ENCODE data around the gene PDPN.
A peak's percentile ranks its signal among the peaks of the same experiment; 100 is the strongest.

Gene PDPN

DNA sequence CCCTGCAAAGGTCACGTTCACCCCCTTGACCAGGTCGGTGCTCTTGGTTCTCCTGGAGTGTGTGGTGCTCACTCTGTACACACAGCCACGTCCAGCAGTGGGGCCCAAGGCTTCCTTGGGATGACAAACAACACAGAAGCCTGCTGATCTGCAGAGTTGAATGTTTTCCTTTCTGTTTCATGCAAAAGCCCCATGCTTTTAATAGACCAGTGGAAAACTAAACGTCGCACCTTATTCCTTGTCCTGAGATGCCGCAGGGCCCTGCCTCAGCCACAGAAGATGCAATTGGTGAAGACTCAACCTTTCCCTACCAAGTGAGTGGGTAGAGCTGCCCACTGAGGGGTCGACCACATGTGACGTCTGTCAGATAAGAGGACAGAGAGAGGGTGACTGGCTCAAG lies 5.8 kb upstream of the PDPN start:
- no peak for DNase-seq (ENCODE audit: low spot score)

GRCh38 chr1:13581446-13581845 lies 2.2 kb upstream of the PDPN start:
- DNase-seq (ENCODE audit: low spot score), result no peak

DNA sequence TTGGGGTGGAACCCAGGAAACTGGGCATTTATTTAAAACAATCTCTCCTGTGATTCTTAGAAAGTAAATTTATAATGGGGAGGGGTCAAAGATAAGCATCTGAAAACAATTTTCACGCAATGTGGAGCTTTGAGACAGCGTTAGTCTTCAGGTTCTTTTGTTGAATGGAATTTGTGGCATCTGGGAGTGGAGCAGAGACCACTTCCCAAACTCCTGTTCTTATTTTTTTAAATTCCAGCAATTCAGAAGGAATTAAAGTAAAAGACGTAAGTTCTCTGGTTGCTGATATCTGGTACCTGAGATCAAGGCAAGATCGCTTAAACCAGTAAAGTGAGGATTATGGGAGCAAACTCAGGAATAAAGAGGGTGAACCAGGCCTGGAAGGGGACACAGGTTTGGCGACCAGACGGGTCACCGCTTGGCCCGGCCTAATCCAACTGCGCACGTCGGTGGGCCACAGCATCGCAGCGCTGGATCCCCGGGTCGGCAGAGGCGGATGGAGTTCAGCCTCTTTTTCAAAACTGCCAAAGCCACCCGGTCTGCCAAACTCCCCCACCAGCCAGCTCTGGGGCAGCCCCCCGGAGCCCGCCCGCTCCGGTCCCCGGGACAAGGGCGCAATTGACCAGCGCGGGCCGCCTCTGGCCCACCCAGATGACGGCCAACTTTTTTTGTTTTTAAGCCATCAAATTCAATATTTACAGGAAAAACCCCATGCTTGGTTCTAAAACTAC lies 754 bp upstream of the PDPN start:
- no peak for DNase-seq (ENCODE audit: low spot score)

- DNase-seq (ENCODE audit: low spot score), result peak; percentile 80
Observed at GRCh38 chr1:13583966-13584791, 547 bp downstream of the PDPN start.

DNA sequence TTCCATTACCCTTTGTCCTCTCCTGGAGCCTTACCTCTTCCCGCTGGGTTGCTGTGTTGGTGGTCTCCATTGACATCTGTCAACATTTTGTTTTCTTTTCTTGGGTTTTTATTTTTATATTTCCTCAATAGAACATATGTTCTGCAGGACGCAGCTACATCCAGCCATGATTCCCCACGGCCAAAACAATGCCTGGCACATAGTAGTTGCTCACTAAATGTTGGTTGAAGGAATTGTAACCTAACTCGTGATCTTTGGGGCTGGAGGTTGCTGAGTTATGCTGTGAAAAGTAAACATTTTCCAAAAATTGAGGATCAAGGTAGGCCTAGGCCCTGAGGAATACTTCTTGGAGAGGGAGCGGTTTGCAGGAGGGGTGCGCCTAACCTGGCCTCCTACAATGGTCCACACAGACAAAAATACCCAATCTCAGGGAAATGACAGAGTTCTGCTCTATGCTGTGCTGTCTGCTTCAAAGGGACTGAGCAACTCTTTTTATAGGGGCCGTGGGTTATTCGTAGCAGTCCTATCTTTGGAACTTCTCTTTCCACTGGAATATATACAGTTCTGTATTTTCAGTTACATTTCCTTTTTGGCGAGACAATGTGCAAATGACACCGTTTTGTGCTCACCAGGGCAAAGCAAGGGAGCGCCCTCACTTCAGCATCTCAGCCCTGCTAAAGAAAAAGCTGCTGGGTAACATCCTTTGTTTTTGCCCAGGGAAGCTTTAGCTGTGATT lies 1.4 kb downstream of the PDPN start:
- no peak for DNase-seq (ENCODE audit: low spot score)

GRCh38 chr1:13585612-13585991 lies 2.0 kb downstream of the PDPN start:
- no peak for DNase-seq (ENCODE audit: low spot score)

DNA sequence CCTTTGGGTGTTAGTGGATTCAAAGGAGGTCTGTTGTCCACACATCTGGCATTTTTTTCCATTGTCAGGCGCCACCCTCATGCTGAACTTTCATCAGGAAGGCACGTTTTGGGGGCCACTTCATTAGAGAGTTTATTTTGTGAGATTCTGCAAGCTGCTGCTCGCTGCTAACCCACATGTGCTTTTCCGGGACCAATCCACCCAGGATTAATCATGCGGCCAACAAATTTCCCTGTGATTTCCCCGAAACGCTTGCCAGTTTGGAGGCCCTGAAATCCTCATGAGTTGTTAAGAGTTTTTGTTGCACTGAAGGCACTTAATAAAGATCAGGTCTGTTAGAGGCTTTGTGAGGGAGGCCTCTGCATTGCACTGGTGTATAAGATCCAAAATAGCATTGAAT lies 2.4 kb downstream of the PDPN start:
- DNase-seq (ENCODE audit: low spot score), result no peak

DNA sequence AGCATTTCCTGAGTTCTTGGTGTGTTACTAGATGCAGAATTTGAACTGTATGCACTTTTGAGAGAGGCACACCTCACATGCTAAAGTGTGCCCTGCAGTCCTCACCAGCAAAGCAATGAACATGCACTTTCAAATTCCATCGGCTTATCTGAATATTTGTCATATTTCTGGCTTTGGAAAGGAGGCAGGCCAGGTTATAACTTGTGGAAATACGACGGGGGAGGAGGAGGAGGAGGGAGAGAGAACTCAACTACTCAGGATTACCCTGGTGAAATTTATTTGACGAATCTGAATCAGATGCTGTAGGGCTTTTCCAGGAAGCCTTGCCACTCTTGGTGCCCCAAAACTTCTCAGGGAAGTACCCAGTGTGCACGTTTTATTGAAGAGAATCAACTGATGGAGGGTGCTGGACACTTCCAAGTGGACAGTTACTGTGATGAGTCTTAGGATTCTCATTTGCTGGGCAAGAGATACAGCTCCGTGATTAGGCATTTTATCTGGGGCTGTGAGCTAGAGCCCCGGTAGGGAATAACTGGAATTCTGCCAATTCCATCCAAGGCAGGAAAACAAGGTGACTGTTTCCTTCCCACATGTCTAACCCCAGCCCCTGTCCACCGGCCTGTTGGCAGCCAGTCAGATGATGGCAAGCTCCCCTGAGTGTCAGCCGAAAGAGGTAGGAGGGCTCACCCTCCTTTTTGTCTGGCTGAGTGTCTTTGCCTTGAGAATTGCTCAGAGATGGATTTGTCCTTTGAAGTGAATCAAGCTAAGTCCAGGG lies 3.8 kb downstream of the PDPN start:
- DNase-seq (ENCODE audit: low spot score), result no peak

GRCh38 chr1:13588946-13589796 lies 5.5 kb downstream of the PDPN start:
- no peak for DNase-seq (ENCODE audit: low spot score)

DNA sequence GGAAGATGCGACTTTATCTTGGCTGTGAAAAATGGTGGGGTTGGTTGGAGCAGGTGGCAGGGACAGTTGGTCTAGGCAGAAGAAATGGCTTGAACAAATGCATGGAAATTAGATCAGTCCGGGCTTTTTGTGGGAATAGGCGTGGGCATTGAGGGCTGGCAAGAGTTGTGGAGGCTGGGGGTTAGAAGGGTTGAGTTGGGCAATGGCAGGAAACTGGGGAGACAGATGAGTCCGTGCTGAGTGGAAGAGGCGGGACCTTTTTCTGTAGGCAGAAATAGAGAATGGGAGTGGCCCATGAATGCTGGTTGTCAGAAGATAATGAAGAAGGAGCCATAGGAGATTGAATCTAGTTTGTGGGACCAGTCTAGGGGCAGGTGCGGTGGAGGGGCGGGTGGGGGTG lies 6.9 kb downstream of the PDPN start:
- no peak for DNase-seq (ENCODE audit: low spot score)

- peak; percentile 73 for DNase-seq (ENCODE audit: low spot score)
Observed at GRCh38 chr1:13593511-13594131, 10.0 kb downstream of the PDPN start.

- no peak for DNase-seq (ENCODE audit: low spot score)
Observed at GRCh38 chr1:13595411-13595810, 11.8 kb downstream of the PDPN start.

GRCh38 chr1:13597166-13597565 lies 13.5 kb downstream of the PDPN start:
- DNase-seq (ENCODE audit: low spot score), result no peak

GRCh38 chr1:13600762-13601453 lies 17.3 kb downstream of the PDPN start:
- no peak for DNase-seq (ENCODE audit: low spot score)

DNA sequence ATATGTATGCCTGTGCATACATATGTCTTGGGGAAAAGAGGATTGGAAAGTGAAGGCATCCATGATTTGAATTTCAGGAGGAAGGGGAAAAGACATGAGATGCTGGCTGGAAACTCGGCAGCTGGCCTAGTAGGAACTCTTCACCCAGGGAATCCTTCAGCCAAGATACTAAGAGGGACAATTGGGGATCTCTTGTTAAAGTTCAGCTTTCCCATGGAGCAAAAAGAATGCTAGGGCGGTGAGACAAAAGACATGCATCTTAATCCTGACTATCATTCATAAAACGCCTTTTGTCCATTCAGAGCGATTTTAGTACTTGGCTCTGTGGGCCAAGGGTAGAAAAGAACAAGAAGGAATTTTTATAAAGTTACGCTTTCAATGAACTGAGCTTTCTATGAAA lies 20.5 kb downstream of the PDPN start:
- no peak for DNase-seq (ENCODE audit: low spot score)

DNA sequence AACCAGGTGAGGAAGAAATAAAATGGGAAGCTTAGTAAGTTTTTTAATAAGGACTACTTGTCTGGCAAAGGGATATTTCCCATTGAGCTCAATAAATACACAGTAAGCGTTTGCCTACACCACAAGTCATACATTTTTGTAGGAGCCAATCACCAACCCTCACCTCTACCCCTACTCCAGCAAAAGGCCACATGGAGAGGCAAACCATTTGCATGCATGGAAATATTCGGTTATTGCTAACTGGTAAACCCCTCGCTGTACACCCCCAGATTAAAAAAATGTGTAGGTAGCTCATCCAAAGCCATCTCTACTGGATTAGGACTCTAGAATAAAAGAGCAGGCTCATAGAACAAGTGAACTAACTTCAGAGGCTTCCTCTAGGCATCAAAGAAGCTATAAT lies 21.1 kb downstream of the PDPN start:
- no peak for DNase-seq (ENCODE audit: low spot score)

DNA sequence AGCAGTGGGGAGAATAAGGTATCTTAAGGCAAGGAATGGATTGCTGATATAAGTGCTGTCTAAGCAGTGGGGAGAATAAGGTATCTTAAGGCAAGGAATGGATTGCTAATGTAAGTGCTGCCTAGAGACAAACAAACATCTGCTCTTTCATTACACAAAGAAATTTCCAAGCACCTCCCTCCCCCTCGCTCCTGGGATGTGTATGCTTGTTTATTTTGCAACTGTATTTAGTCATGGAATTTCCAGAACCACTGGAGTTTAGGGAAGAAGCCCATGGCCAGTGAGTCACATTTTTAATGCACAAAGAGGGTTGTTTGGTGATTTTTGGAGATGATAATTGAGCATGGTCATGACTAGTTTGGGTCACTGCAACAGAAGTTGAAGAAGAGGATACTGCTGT lies 21.5 kb downstream of the PDPN start:
- DNase-seq (ENCODE audit: low spot score), result no peak

- DNase-seq (ENCODE audit: low spot score), result no peak
Observed at GRCh38 chr1:13607002-13607401, 23.4 kb downstream of the PDPN start.

DNA sequence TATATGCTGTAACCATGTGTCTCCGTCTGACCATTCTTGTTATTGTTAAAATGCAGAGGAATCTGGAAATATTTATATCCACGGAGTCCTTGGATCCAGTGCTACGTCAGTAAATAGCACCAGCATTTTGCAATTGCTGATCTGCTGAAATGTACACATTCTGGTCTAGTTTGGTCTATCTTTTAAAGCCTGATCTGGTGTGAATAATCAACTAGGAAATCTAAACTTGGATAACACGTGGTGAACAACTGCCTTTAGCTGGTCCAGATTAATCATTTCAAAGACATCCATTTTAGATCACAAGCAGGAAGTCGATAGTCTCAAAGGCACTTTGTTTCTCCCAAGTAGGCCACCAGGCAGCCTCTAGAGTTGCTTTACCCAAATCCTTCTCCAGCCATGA lies 32.6 kb downstream of the PDPN start:
- no peak for DNase-seq (ENCODE audit: low spot score)

- no peak for DNase-seq (ENCODE audit: low spot score)
Observed at GRCh38 chr1:13617108-13617507, 33.5 kb downstream of the PDPN start.

Measured in left forelimb (tissue), 1 donor.